ENCODE results near the gene SLC15A5.

SLC15A5 gene

DNA sequence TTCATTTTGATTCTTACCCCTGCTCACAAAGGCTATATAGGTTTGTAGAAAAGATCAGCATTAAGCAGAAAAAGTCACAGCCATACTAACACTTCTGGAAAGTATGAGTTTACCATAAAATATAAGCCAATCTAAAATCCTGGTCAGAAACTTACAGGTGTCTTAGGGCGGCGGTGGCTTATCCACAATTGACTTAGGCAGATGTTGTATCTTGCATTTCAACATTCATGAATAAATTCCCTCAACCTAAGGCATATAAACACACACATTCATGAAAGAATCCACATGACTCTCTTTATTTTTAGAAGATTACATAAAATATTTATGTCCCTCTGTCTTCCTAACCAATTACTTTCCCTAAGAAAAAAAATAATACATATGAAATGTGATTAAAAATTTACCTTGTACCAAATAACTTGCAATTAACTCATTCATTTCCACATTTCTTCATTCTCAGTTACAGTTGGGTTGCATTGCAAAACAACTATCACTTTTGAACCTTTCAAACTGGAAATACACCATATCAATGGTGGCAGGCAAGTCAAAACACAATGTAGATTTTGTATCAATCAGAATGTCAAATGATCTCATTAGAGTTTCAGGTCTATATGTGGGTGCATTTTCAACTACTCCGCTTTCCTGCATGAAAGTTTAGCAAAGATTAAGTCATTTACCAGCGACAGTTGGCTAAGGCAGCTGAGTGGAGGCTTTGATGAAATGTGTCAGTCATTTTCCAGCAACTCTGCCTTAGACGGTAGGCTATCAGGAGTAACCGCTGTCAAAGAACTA lies 124.4 kb downstream of the SLC15A5 start:
- TF ChIP-seq ZFX (IDR thresholded peaks at IDR 0.05) (no peak), CTCF (conservative IDR thresholded peaks at IDR 0.05) (no peak)
- H3K27ac ChIP-seq, result no peak overlapping the region

- H3K27ac ChIP-seq, result no peak overlapping the region
- TF ChIP-seq ZFX (IDR thresholded peaks at IDR 0.05), result no peak
- TF ChIP-seq CTCF (conservative IDR thresholded peaks at IDR 0.05), result no peak
These were observed 127.2 kb downstream of the SLC15A5 start for GRCh38 chr12:16150276-16150675.

- TF ChIP-seq ZFX (IDR thresholded peaks at IDR 0.05) (no peak), CTCF (conservative IDR thresholded peaks at IDR 0.05) (no peak)
- no peak overlapping the region for H3K27ac ChIP-seq
These were observed 128.5 kb downstream of the SLC15A5 start for GRCh38 chr12:16148938-16149337.
